Activated CD4-positive, alpha-beta T cell treated with anti-CD3 and anti-CD28 coated beads, Interleukin-2, amount 50 U/mL, for 48 hours (primary cell): ENCODE measurements around the gene KLF13.

ENCODE experiments used
- DNase-seq, 2 experiments: peaks; one replicate each; pipeline ENCODE4 v3.0.0-alpha.2; 2020

The KLF13 gene

GRCh38 chr15:31387092-31387478 is 60.5 kb downstream of the KLF13 start:
- no peak for DNase-seq

- no peak for DNase-seq
These were observed 61.0 kb downstream of the KLF13 start for GRCh38 chr15:31387479-31388118.

GRCh38 chr15:31389576-31389975 is 62.9 kb downstream of the KLF13 start:
- no peak for DNase-seq

GRCh38 chr15:31390029-31390428 is 63.4 kb downstream of the KLF13 start:
- DNase-seq, result no peak

GRCh38 chr15:31390777-31391486 is 64.3 kb downstream of the KLF13 start:
- no peak for DNase-seq

- DNase-seq, result peak; percentile 87 to 89
These were observed 65.3 kb downstream of the KLF13 start for GRCh38 chr15:31391687-31392671.

GRCh38 chr15:31392761-31393401 is 66.2 kb downstream of the KLF13 start:
- DNase-seq, result no peak

GRCh38 chr15:31393444-31394091 is 66.9 kb downstream of the KLF13 start:
- DNase-seq, result no peak

GRCh38 chr15:31396881-31397560 is 70.4 kb downstream of the KLF13 start:
- no peak for DNase-seq

GRCh38 chr15:31397851-31398661 is 71.4 kb downstream of the KLF13 start:
- no peak for DNase-seq

GRCh38 chr15:31398677-31399301 is 72.2 kb downstream of the KLF13 start:
- peak; percentile 35 to 41 for DNase-seq

- DNase-seq, result no peak
These were observed 73.0 kb downstream of the KLF13 start for GRCh38 chr15:31399544-31400171.

GRCh38 chr15:31400222-31400927 is 73.7 kb downstream of the KLF13 start:
- no peak for DNase-seq

GRCh38 chr15:31401282-31401681 is 74.6 kb downstream of the KLF13 start:
- DNase-seq, result no peak

- DNase-seq, result no peak
These were observed 75.4 kb downstream of the KLF13 start for GRCh38 chr15:31402003-31402402.

- DNase-seq, result no peak
These were observed 75.9 kb downstream of the KLF13 start for GRCh38 chr15:31402511-31403056.

GRCh38 chr15:31403096-31403495 is 76.5 kb downstream of the KLF13 start:
- no peak for DNase-seq

GRCh38 chr15:31403606-31404005 is 77.0 kb downstream of the KLF13 start:
- no peak for DNase-seq

- no peak for DNase-seq
These were observed 77.7 kb downstream of the KLF13 start for GRCh38 chr15:31404345-31404744.
